ENCODE results near the gene CTNNA2. TPM values are rescaled to one million over a fixed set of nuclear protein-coding genes. Genes with fewer than 3 reads are reported as not detected.

The CTNNA2 gene
- total RNA-seq, 1 experiment from 2014 or later, result 0.10 TPM

- DNase-seq (ENCODE audit: low spot score), result no peak
These were observed 98.7 kb downstream of the CTNNA2 start for GRCh38 chr2:79611448-79612016.

DNA sequence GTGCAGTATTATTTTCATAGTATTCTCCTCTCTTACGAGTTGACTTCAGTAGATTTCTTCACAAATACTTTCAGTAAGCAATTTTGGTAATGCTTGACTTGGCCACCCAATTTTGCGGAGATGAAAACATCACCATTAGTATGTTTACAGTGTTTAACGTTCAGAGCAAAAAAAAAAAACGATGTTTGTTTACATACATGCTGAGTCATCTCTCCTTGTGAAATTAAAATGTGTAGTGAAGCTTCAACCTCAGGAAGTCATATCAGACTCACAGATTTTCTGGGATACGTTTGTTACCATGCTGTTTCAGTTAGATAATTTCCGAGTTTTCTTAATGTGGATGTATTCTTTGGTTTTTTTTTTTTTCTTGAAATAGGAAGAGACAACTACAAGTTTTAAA, 100.1 kb downstream of the CTNNA2 start:
- DNase-seq (ENCODE audit: low spot score), result no peak

DNA sequence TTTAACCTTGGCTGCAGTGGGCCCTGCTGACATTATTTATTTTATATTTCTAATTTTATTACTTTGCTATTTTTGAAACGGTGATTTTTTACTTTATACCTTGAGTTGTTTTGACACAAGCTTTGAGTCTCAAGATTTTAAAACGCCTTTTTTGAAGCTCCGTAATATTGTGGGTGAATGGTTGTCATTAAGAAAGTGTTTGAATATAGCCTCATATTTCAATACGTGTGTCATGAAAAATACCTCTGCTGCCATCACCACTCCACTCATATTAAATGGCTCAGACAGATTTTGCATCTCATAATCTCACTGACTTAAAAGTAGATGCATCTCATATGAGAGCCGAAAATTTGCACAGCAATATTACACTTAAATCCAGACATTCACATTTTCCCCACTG, 106.6 kb downstream of the CTNNA2 start:
- DNase-seq (ENCODE audit: low spot score), result no peak

GRCh38 chr2:79619976-79620375, 107.1 kb downstream of the CTNNA2 start:
- no peak for DNase-seq (ENCODE audit: low spot score)

- no peak for DNase-seq (ENCODE audit: low spot score)
These were observed 107.8 kb downstream of the CTNNA2 start for GRCh38 chr2:79620679-79621078.

DNA sequence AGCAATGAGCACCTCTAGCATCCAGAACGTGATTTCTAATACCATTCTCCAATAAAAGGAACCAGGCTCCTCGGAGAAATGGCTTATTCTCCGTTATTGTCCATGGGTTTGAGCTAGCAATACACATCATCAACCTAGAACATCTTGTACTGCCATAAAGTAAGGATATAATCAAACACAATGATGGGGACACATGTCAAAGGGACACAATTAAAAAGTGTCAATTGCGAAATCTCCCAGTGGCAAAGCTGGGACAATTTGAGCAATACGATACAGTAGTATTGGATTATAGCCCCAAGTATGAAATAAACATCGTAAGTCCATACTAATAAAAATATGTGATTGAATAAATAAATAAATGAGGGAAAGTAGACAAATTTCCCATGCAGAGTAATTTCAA, 108.4 kb downstream of the CTNNA2 start:
- DNase-seq (ENCODE audit: low spot score), result no peak

DNA sequence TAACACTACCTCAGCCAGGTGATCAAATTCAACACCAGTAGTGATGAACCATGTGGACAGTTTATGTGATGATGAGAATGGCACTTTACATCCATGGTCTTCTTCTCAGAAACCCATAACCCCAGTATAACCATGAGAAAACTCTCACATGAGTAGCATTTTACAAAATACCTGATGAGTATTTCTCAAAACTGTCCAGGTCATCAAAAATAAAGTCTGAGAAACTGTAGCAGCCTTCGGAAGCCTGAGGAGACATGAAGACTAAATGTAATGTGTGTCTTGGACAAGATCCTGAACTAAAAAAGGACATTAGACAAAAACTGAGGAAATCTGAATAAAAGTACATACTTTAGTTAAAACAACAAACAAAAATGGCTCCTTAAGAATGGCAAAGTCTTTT, 108.9 kb downstream of the CTNNA2 start:
- DNase-seq (ENCODE audit: low spot score), result no peak

GRCh38 chr2:79622508-79622907, 109.7 kb downstream of the CTNNA2 start:
- no peak for DNase-seq (ENCODE audit: low spot score)

DNA sequence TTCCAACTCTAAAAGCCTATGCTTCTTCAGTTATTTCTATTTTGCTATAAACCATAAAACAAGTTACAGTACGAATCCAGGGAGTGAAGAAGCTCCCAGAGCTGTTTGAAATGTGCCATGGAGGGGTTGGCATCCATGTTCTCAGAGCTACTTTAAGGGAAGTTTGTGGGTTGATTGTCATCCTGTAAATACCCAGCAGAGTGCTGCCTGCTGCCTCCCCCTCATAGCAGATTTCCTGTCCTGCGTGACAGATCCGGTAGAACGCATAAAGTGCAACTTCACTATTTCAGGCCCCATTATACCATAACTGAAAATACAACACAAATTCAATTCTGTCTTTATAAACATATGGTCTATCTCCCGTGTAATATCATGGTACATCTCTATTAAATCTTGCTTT, 114.4 kb downstream of the CTNNA2 start:
- DNase-seq (ENCODE audit: low spot score), result no peak

- DNase-seq (ENCODE audit: low spot score), result peak; percentile 11
These were observed 117.2 kb downstream of the CTNNA2 start for GRCh38 chr2:79630060-79630459.

- no peak for DNase-seq (ENCODE audit: low spot score)
These were observed 118.2 kb downstream of the CTNNA2 start for GRCh38 chr2:79630972-79631557.

DNA sequence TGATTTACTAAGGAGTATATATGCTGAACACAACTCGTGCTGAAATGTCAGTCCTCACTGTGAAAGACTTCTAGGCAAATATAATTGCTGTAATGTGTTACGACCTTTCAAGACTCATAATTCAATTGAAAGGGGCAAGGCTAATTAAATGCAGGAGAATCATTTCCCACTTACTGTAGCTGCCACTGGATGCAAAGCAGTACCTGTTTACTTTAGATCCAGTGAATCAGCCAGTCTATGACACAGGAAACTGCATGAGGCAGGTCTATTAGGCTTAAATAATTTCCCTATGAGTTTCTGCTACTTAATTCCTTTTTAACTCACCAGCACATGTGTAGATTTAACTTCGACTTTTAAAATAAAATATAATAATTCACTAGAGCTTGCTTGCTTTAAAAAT, 125.6 kb downstream of the CTNNA2 start:
- DNase-seq (ENCODE audit: low spot score), result no peak

DNA sequence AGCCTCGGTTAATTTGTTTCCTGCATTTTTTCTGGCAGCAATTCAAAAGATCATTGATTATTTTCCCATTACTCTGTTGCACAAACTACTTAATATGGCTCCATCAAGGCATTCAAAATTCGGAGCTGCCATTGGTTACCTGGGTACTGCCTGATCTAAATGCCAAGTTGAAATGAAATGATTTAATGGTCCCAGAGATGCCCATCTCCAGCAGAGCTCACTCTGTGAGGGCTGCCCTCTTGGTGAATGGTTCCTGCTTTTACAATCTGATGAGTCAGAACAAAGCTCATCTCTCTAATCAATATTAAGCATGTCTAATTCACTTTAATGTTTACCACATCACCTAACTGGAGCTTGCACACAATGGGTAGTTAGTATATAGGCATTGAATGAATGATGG, 126.1 kb downstream of the CTNNA2 start:
- no peak for DNase-seq (ENCODE audit: low spot score)

GRCh38 chr2:79640001-79640400, 127.2 kb downstream of the CTNNA2 start:
- no peak for DNase-seq (ENCODE audit: low spot score)

GRCh38 chr2:79649531-79649930, 136.7 kb downstream of the CTNNA2 start:
- DNase-seq (ENCODE audit: low spot score), result no peak

DNA sequence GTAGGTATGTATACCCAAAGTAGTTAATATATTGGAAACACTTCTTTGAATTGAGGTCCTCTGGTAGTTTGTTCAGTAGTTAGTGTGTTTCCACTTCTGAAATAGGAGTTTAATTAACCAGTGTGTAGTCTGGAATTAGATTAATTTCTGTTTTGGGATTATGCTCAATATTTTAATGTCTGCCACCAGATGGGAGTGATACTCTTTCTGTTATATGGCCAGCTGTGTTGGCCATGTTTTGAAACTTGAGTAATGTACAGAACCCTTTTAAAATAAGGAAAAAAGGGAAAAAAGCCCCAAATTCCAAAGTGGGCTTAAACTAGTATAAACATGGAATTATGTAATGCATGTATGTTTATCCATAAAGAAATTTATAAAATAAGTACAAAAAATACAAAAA, 147.7 kb downstream of the CTNNA2 start:
- no peak for DNase-seq (ENCODE audit: low spot score)

GRCh38 chr2:79665091-79665490, 152.2 kb downstream of the CTNNA2 start:
- DNase-seq (ENCODE audit: low spot score), result no peak

- no peak for DNase-seq (ENCODE audit: low spot score)
These were observed 153.6 kb downstream of the CTNNA2 start for GRCh38 chr2:79666430-79666829.

DNA sequence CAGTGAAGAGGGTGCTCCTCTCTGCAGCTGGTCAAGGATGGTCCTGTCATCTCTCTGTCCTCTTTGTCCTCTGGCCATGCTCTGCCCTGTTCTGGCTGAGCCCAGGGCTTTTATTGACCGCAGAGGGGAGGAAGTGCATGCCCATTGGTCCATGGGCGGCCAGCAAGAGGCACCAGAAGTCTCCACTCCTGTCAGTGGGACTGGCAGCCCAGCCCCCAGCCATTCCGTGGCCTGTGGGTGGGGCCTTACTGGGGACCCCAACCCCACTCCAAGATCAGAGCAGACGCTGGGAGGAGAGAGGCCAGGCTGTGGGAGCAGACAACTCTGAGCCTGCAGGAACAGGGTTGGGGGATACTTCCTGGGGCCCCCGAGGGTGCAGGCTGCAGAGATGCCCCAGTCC, 156.9 kb downstream of the CTNNA2 start:
- no peak for DNase-seq (ENCODE audit: low spot score)

DNA sequence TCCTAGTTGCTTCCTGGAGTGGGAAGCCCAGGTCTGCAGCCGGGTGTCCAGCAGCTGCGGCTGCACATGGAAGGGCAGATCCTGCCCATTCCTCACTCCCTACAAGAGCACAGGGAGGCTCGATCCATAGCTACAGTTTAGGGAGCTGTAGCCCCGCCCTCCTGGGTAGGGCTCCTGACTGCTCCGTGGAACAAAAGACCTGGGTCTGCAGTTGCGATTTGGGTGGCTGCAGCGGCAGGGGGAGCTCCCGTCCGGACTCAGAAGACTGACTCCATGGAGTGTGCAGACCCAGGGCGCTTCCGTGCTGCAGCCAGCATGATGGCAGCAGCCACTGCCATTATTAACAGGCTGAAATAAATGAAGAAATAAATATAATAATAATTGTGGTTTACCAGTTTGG, 157.3 kb downstream of the CTNNA2 start:
- no peak for DNase-seq (ENCODE audit: low spot score)

DNA sequence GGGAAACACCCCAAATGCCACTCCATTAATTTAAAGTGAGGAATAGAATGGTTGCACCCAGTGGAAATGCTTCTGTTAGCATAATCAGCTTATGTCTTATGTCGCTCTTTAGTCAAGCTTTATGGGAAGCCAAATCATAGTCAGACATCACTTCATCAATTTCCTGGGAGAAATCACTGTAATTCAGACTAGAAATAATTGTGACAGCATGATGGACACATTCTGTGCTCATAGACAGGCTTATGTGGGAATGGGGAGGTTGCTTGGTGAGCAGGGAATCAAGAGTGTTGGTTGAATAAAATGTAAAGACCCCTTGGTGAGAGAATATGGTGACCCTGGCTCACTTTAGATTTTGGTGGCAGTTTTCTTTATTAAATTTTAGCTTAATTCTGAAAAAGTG, 174.0 kb downstream of the CTNNA2 start:
- no peak for DNase-seq (ENCODE audit: low spot score)

DNA sequence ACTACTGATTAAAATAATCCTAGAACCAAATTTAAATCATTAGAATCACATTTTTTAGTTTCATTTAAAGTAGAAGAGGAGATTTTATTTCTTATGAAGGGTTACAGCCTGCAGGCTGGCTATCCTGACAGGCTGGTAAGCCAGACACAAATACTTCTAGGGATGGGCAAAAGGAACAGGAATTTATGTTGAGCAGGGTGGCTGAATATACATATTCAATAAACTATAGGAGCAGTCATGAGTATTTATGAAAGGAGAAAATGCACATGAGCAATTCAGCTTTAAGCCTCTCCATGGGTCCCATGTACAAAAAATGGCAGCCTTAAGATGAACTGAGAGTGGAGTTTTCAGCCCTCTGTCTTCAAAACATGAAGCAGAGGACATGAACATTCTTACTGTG, 182.4 kb downstream of the CTNNA2 start:
- no peak for DNase-seq (ENCODE audit: low spot score)

DNA sequence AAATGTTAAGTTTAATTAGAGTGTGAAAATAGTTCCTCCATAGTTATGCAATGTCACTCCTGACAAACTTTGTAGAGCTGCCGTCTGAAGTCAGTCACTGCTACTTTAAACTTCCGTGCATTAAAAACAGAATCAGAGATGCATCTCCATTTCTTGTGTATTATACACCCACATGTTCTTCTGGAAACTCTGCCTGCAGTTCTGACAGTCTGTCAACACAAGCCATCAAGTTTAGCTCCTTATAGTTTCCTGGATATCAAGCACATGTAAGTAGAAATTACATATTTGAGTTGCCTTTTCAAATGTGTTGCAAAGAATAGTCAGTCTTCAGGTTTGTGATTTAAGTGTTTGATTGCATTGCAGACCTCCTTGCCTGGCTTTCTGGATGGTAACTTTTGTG, 184.3 kb downstream of the CTNNA2 start:
- DNase-seq (ENCODE audit: low spot score), result no peak

- no peak for DNase-seq (ENCODE audit: low spot score)
These were observed 187.8 kb downstream of the CTNNA2 start for GRCh38 chr2:79700651-79701050.

Data from HT-29 (cell line).